ENCODE results near the gene MAPK1IP1L.
A peak's percentile ranks its signal among the peaks of the same experiment; 100 is the strongest.
"Not testable (repeated sequence)": the region's sequence is repeated elsewhere in the genome, so short reads cannot be mapped to it uniquely, and the experiment has no call there.

MAPK1IP1L gene

GRCh38 chr14:55057919-55058318, 6.5 kb downstream of the MAPK1IP1L start:
- DNase-seq: no peak

DNA sequence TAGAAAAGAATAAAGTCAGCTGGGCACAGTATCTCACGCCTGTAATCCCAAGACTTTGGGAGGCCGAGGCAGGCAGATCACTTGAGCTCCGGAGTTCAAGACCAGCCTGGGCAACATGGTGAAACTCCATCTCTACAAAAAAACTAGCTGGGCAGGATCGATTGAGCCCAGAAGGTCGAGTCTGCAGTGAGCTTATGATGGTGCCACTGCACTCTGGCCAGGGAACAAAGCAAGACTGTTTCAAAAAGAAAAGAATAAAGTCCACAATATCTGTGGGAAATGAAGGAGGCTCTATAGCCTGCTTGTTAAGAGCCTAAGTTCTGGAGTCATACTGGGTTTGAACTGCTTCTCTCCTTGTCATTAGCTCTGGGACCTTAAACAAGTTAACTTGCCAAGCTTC, 7.9 kb downstream of the MAPK1IP1L start:
- DNase-seq: no peak

- no peak for DNase-seq
Observed at GRCh38 chr14:55062517-55063351, 11.3 kb downstream of the MAPK1IP1L start.

GRCh38 chr14:55064896-55065295, 13.4 kb downstream of the MAPK1IP1L start:
- not testable (repeated sequence) for DNase-seq

DNA sequence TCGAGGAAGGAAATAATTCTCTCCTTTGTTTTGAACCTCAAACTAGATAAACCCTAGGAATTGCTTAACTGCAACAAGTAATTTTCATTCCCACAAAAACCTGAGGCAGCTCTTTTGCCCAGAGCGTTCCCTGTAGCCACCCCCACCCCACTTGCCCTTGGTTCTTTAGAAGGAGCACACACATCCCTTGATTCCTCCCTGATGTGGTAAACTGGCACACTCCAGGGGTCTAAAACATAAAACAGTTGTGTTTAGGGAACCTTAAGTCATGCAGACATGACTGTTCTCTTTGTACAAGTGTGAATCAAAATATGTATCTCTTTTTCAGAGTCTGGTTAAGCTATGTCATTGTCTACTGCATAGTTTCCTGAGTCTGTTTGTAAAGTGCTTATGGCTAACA, 14.0 kb downstream of the MAPK1IP1L start:
- no peak for DNase-seq

GRCh38 chr14:55066223-55066622, 14.8 kb downstream of the MAPK1IP1L start:
- DNase-seq: no peak

DNA sequence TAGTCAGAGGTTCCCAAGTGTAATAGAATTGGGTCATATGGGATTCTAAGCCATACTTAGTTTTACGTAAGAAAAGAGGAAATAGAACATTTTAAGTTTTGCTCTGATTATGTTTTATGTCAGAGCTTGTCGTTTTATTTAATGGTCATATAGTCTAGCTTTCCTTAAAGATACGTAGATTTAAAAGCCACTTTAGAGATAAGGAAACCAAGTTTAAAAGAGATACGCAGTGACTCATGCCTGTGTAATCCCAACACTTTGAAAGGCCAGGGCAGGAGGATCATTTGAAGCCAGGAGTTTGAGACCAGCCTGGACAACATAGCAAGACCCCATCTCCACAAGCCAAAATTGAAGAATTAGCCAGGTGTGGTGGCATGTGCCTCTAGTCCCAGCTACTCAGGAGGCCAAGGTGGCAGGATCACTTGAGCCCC, 19.5 kb downstream of the MAPK1IP1L start:
- DNase-seq: no peak

GRCh38 chr14:55071870-55072640, 20.6 kb downstream of the MAPK1IP1L start:
- DNase-seq: peak; percentile 43

DNA sequence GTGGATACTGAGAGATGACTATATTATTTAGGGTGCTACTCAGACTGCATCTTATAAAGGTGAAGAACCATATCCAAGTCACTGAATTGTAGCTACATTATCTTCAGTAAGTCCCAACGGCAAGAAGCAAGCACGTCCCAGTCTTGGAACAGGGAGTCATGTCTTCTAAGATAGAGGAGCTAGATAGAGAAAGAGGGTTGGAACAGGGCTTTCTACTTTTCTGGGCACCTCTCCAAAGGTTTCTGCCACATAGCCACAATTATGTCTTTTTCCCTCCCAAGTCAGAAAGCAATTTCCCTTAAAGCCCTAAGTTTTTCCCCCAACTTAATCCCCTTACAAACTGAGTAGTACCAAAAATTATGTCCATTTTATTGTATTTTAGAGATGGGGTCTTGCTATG, 22.4 kb downstream of the MAPK1IP1L start:
- DNase-seq: no peak

GRCh38 chr14:55074662-55075061, 23.2 kb downstream of the MAPK1IP1L start:
- DNase-seq: no peak

GRCh38 chr14:55075628-55076175, 24.3 kb downstream of the MAPK1IP1L start:
- no peak for DNase-seq

GRCh38 chr14:55077170-55078151, 26.0 kb downstream of the MAPK1IP1L start:
- peak; percentile 28 for DNase-seq

- not testable (repeated sequence) for DNase-seq
Observed at GRCh38 chr14:55079961-55080360, 28.5 kb downstream of the MAPK1IP1L start.

DNA sequence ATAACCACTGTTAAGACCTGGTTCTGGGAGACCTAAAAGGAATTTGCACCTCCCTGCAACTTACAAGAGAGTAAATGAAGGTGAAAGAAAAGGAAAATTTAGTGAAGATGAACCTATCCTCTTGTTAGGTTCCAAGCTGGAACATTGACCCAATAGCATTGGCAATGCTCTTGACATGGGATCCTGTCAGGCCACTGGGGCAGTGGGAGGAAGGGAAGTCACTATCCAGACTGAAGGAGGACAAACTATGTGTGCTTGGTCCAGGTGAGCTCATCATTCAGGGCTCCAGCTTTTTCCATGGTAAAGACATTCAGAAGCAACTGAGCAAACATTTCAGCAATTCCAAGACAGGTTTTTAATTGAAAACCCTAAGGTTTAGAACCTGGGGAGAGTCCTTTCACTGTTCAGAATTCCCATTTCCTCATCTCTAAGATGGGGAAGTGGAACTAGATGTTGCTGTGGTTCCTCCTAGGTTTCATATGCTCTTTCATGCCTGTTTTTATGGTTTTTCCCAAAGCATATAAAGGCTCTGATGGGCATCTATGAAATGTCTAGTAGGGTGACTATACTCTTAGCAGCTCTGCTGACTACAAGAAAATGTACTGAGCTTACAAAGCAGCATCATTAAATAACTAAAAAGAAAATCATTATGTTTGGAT, 33.1 kb downstream of the MAPK1IP1L start:
- DNase-seq: no peak

- DNase-seq: no peak
Observed at GRCh38 chr14:55085060-55085660, 33.7 kb downstream of the MAPK1IP1L start.

GRCh38 chr14:55086938-55087337, 35.5 kb downstream of the MAPK1IP1L start:
- DNase-seq: no peak

DNA sequence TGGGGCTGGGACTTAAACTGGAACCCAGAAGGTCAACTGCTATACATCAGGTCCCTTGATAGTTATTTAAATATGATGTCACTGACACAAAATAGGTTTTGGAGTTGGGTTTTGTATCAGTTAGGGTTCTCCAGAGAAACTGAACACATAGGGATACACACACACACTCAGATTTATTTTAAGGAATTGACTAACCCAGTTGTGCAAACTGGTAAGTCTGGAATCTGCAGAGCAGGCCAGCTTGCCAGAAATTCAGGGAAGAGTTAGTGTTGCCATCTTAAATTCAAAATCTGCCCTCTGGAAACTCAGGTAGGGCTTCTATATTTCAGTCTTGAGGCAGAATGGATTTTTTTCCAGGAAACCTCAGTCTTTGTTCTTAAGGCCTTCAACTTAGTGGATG, 36.9 kb downstream of the MAPK1IP1L start:
- DNase-seq: no peak

DNA sequence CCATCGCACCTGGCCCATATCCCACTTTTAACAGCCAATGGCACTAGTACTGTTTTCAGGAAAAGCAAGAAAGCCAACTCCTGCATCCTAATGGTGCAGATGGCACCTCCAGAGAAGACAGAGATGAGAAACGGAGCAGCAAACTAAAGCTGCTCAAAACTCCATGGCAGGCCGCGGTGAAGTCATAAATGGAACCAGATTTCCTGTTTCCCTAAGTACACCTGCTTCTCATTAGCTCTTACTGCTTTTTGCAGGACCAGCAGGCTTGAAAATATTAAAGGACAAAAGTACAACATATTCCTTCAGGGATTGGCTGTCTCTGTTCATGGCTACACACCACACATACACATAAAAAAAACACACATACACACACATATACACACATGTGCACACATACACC, 40.9 kb downstream of the MAPK1IP1L start:
- DNase-seq: no peak

DNA sequence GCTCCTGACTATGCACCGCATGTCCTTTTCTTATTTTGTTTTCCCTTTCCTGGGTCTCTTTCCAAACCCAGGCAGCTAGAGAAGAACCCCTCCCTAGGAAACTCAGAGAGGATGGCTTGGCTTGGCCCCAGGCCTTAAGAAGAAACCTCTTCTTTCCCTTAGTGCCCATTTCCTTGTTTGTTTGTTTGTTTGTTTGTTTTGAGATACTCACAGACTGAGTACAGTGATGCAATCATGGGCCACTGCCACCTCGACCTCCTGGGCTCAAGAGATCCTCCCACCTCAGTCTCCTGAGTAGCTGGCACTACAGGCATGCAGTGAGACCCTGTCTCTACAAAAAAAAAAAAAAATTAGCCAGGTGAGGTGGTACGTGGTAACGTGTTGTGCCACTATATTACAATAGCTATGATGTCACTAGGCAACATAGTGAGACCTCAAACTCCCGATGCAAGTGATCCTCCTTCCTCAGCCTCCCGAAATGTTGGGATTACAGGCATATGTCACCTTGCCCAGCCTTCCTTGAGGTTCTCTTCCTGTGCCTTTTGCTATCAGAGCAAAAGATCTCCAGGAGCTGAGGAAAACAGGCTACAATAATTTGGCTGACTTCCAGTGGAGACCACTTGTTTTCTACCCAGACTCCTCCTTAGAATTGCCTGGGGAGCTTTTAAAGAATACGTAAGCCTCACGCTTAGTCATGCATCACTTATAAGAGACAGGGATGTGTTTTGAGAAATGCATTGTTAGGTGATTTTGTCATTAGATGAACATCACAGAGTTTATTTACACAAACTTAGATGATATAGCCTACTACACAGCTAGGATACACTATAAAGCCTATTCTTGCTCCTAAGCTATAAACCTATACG, 43.1 kb downstream of the MAPK1IP1L start:
- DNase-seq: no peak

- DNase-seq: peak; percentile 54
Observed at GRCh38 chr14:55097881-55098560, 46.6 kb downstream of the MAPK1IP1L start.
